ENCODE results near the gene CSNK1A1.

GRCh38 chr5:149578896-149579295 is 27.7 kb upstream of the CSNK1A1 start:
- TF ChIP-seq, protein P1, sequence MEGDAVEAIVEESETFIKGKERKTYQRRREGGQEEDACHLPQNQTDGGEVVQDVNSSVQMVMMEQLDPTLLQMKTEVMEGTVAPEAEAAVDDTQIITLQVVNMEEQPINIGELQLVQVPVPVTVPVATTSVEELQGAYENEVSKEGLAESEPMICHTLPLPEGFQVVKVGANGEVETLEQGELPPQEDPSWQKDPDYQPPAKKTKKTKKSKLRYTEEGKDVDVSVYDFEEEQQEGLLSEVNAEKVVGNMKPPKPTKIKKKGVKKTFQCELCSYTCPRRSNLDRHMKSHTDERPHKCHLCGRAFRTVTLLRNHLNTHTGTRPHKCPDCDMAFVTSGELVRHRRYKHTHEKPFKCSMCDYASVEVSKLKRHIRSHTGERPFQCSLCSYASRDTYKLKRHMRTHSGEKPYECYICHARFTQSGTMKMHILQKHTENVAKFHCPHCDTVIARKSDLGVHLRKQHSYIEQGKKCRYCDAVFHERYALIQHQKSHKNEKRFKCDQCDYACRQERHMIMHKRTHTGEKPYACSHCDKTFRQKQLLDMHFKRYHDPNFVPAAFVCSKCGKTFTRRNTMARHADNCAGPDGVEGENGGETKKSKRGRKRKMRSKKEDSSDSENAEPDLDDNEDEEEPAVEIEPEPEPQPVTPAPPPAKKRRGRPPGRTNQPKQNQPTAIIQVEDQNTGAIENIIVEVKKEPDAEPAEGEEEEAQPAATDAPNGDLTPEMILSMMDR (IDR thresholded peaks at IDR 0.05), result no peak
- TF ChIP-seq POLR2A (IDR thresholded peaks at IDR 0.05), result no peak
- no peak for TF ChIP-seq POLR2AphosphoS5 (IDR thresholded peaks at IDR 0.05)
